IMR-90 (cell line): ENCODE measurements around the gene BTF3. TPM values are rescaled to one million over a fixed set of nuclear protein-coding genes. Genes with fewer than 3 reads are reported as not detected.

ENCODE experiments used
- ATAC-seq: fragments of 200-7000 bp; cut with Tn5 transposase; 2 replicates; pipeline ENCODE4 v1.9.1; 2020; ENCODE audit warnings: low read depth, mild to moderate bottlenecking, moderate library complexity
- BruUV-seq: library from RNA; stranded (reverse); fragments of 400-500 nt; replicated peaks from 2 replicates; lab custom pipeline; 2021; lab: Mats Ljungman, UMichigan
- CTCF ChIA-PET: fragments of 300-600 bp; formaldehyde crosslinking; extraction: SDS; loops from one replicate; lab custom pipeline; 2021; ENCODE audit warnings: antibody characterized with exemption; lab: Yijun Ruan, JAX
- POLR2A ChIA-PET: fragments of 300-600 bp; sonication (Branson Sonifier 250); formaldehyde crosslinking; loops from one replicate; lab custom pipeline; 2022; ENCODE audit warnings: antibody characterized with exemption; ENCODE audit not compliant: unreplicated experiment; lab: Charles Lee
- DNase-seq: peaks from one replicate; pipeline ENCODE4 v3.0.0; 2013
- H2AFZ ChIP-seq: replicated peaks from 2 replicates; pipeline ENCODE3; 2013; ENCODE audit warnings: low read length, mild to moderate bottlenecking; ENCODE audit not compliant: poor library complexity
- H2AK5ac ChIP-seq: 2 replicates; pipeline ENCODE4 v1.6.1; 2013; ENCODE audit warnings: low read depth, low read length, inconsistent platforms
- H2AK9ac ChIP-seq: replicated peaks from 2 replicates; pipeline ENCODE3; 2013; ENCODE audit warnings: mild to moderate bottlenecking, low read depth, low read length, moderate library complexity; ENCODE audit not compliant: poor library complexity
- H2BK120ac ChIP-seq: 2 replicates; pipeline ENCODE4 v1.6.1; 2013; ENCODE audit warnings: low read depth, low read length, inconsistent platforms
- H2BK15ac ChIP-seq: 3 replicates; pipeline ENCODE4 v1.6.1; 2013; ENCODE audit warnings: low read depth, low read length, inconsistent platforms
- H2BK20ac ChIP-seq: 2 replicates; pipeline ENCODE4 v1.6.1; 2013; ENCODE audit warnings: low read depth, mild to moderate bottlenecking, inconsistent platforms, low read length, moderate library complexity
- H2BK5ac ChIP-seq: 2 replicates; pipeline ENCODE4 v1.6.1; 2013; ENCODE audit warnings: mild to moderate bottlenecking, low read depth, low read length, inconsistent platforms; ENCODE audit not compliant: poor library complexity, severe bottlenecking
- H3K14ac ChIP-seq: replicated peaks from 2 replicates; pipeline ENCODE4 v1.6.1; 2013; ENCODE audit warnings: low read depth, low read length, inconsistent platforms
- H3K18ac ChIP-seq: 2 replicates; pipeline ENCODE4 v1.6.1; 2013; ENCODE audit warnings: low read depth, low read length, control low read depth
- H3K23ac ChIP-seq: 2 replicates; pipeline ENCODE4 v1.6.1; 2013; ENCODE audit warnings: low read depth, low read length, inconsistent platforms
- H3K27ac ChIP-seq: 2 replicates; pipeline ENCODE4 v1.5.1; 2013; ENCODE audit warnings: mild to moderate bottlenecking, control low read depth, low read length; ENCODE audit not compliant: insufficient read depth
- H3K27me3 ChIP-seq: 2 replicates; pipeline ENCODE4 v1.6.1; 2013; ENCODE audit warnings: low read length; ENCODE audit not compliant: control insufficient read depth, insufficient read depth
- H3K36me3 ChIP-seq: 2 replicates; pipeline ENCODE4 v1.6.1; 2013; ENCODE audit warnings: low read length, mixed read lengths; ENCODE audit not compliant: control insufficient read depth, insufficient read depth
- H3K4ac ChIP-seq: 2 replicates; pipeline ENCODE4 v1.6.1; 2013; ENCODE audit warnings: low read depth, low read length, inconsistent platforms
- H3K4me1 ChIP-seq: 2 replicates; pipeline ENCODE4 v1.6.1; 2013; ENCODE audit warnings: low read length, mixed read lengths; ENCODE audit not compliant: control insufficient read depth, insufficient read depth
- H3K4me2 ChIP-seq: 2 replicates; pipeline ENCODE4 v1.6.1; 2013; ENCODE audit warnings: low read depth, mild to moderate bottlenecking, control low read depth, low read length, moderate library complexity
- H3K4me3 ChIP-seq: 2 replicates; pipeline ENCODE4 v1.5.1; 2013; ENCODE audit warnings: low read depth, mild to moderate bottlenecking, control low read depth, low read length, moderate library complexity; ENCODE audit not compliant: insufficient read depth
- H3K56ac ChIP-seq: 2 replicates; pipeline ENCODE4 v1.6.1; 2013; ENCODE audit warnings: low read length, inconsistent platforms; ENCODE audit not compliant: insufficient read depth; ENCODE audit errors: extremely low read depth
- H3K79me1 ChIP-seq, 2 experiments: 2 replicates each; pipeline ENCODE4 v1.6.1; 2013; ENCODE audit warnings: low read length in 2 of 2, inconsistent platforms in 1 of 2, low read depth in 1 of 2
- H3K9ac ChIP-seq: 2 replicates; pipeline ENCODE4 v1.6.1; 2013; ENCODE audit warnings: low read depth, low read length, control low read depth
- H3K9me1 ChIP-seq: 2 replicates; pipeline ENCODE4 v1.6.1; 2013; ENCODE audit warnings: low read length, inconsistent platforms; ENCODE audit not compliant: insufficient read depth
- H3K9me3 ChIP-seq: 2 replicates; pipeline ENCODE4 v1.6.1; 2013; ENCODE audit warnings: low read length; ENCODE audit not compliant: control insufficient read depth, insufficient read depth
- H4K20me1 ChIP-seq: 2 replicates; pipeline ENCODE4 v1.6.1; 2013; ENCODE audit warnings: low read length, inconsistent platforms; ENCODE audit not compliant: insufficient read depth
- H4K5ac ChIP-seq: 2 replicates; pipeline ENCODE4 v1.6.1; 2013; ENCODE audit warnings: mild to moderate bottlenecking, low read depth, low read length, control low read depth
- H4K8ac ChIP-seq, 2 experiments: 2 replicates each; pipeline ENCODE4 v1.6.1; 2013; ENCODE audit warnings: low read depth in 2 of 2, low read length in 2 of 2, control low read depth in 1 of 2, inconsistent platforms in 1 of 2
- H4K91ac ChIP-seq: 2 replicates; pipeline ENCODE4 v1.6.1; 2013; ENCODE audit warnings: low read depth, low read length, inconsistent platforms; ENCODE audit not compliant: insufficient read depth
- BHLHE40 ChIP-seq: fragments of 150-350 bp; IDR thresholded peaks from 2 replicates; pipeline ENCODE4 v1.6.1; 2016; ENCODE audit warnings: mild to moderate bottlenecking, low read depth, low read length
- CEBPB ChIP-seq: IDR thresholded peaks from 2 replicates; pipeline ENCODE4 v1.6.1; 2012; ENCODE audit warnings: low read depth, low read length, improper control_type of control experiment
- CHD1 ChIP-seq: IDR thresholded peaks from 2 replicates; pipeline ENCODE4 v1.6.1; 2012; ENCODE audit warnings: low read depth, low read length, improper control_type of control experiment
- CTCF ChIP-seq: conservative IDR thresholded peaks from 2 replicates; pipeline ENCODE4 v1.5.1; 2012; ENCODE audit warnings: mild to moderate bottlenecking, low read depth, low read length, improper control_type of control experiment
- FOS ChIP-seq: fragments of 150-350 bp; IDR thresholded peaks from 2 replicates; pipeline ENCODE4 v1.6.1; 2016; ENCODE audit warnings: low read depth, low read length
- MAFK ChIP-seq: IDR thresholded peaks from 2 replicates; pipeline ENCODE4 v1.6.1; 2012; ENCODE audit warnings: low read depth, low read length, improper control_type of control experiment
- MAZ ChIP-seq: IDR thresholded peaks from 2 replicates; pipeline ENCODE4 v1.6.1; 2012; ENCODE audit warnings: low read depth, mild to moderate bottlenecking, low read length, improper control_type of control experiment, moderate library complexity, borderline replicate concordance
- MXI1 ChIP-seq: IDR thresholded peaks from 2 replicates; pipeline ENCODE4 v1.6.1; 2012; ENCODE audit warnings: low read depth, mild to moderate bottlenecking, low read length, moderate library complexity, borderline replicate concordance
- NFE2L2 ChIP-seq: fragments of 150-350 bp; IDR thresholded peaks from 2 replicates; pipeline ENCODE4 v1.6.1; 2016; ENCODE audit warnings: low read depth, mild to moderate bottlenecking, low read length
- POLR2A ChIP-seq: IDR thresholded peaks from 2 replicates; pipeline ENCODE4 v1.6.1; 2012; ENCODE audit warnings: mild to moderate bottlenecking, low read depth, low read length
- RAD21 ChIP-seq: IDR thresholded peaks from 2 replicates; pipeline ENCODE4 v1.6.1; 2012; ENCODE audit warnings: low read length, improper control_type of control experiment
- RCOR1 ChIP-seq: IDR thresholded peaks from 2 replicates; pipeline ENCODE4 v1.6.1; 2012; ENCODE audit warnings: mild to moderate bottlenecking, low read length, improper control_type of control experiment; ENCODE audit not compliant: insufficient replicate concordance
- RFX5 ChIP-seq: IDR thresholded peaks from 2 replicates; pipeline ENCODE4 v1.8.0; 2012; ENCODE audit warnings: low read depth, mild to moderate bottlenecking, low read length, moderate library complexity
- SMC3 ChIP-seq: fragments of 150-350 bp; IDR thresholded peaks from 2 replicates; pipeline ENCODE4 v1.6.1; 2016; ENCODE audit warnings: low read depth, mild to moderate bottlenecking, antibody characterized with exemption, low read length, moderate library complexity
- dilution Hi-C: fragments of 300-500 bp; cut with HindIII; formaldehyde crosslinking; loops from one replicate; pipeline ENCODE4 v1.14.3; 2018; ENCODE audit warnings: low sequenced_read_pairs; ENCODE audit not compliant: unreplicated experiment
- in situ Hi-C: fragments of 300-500 bp; cut with MboI; formaldehyde crosslinking; loops from 3 replicates; pipeline ENCODE4 v1.14.3; 2019; ENCODE audit warnings: low sequenced_read_pairs, inconsistent platforms, mixed read lengths
- intact Hi-C: fragments of 100-400 bp; cut with micrococcal nuclease; formaldehyde crosslinking; loops from 2 replicates; pipeline ENCODE4 v1.10.0; 2022
- polyA plus RNA-seq, 3 experiments: library from polyadenylated mRNA; depleted of rRNA; stranded (reverse); fragments of >200 nt; gene quantifications; 2 replicates each; pipeline ENCODE4 v1.2.3, GENCODE V29; 2012; ENCODE audit warnings: low replicate concordance in 1 of 3
- total RNA-seq: library from RNA; depleted of rRNA; stranded (reverse); fragments of >200 nt; gene quantifications from 2 replicates; pipeline ENCODE4 v1.2.3, GENCODE V29; 2012
- TF ChIP-seq, protein P1 (sequence below): fragments of 150-350 bp; IDR thresholded peaks from 2 replicates; pipeline ENCODE4 v1.6.1; 2017; ENCODE audit warnings: mild to moderate bottlenecking, antibody characterized with exemption, low read length, low read depth
- TF ChIP-seq, protein P2 (sequence below): fragments of 150-350 bp; IDR thresholded peaks from 2 replicates; pipeline ENCODE4 v1.6.1; 2016; ENCODE audit warnings: low read depth, mild to moderate bottlenecking, low read length, moderate library complexity, borderline replicate concordance

Gene BTF3
- total and polyA plus RNA-seq, 2 of the 4 experiments (the other 2 are of a cell fraction): 225 to 443 TPM

DNA sequence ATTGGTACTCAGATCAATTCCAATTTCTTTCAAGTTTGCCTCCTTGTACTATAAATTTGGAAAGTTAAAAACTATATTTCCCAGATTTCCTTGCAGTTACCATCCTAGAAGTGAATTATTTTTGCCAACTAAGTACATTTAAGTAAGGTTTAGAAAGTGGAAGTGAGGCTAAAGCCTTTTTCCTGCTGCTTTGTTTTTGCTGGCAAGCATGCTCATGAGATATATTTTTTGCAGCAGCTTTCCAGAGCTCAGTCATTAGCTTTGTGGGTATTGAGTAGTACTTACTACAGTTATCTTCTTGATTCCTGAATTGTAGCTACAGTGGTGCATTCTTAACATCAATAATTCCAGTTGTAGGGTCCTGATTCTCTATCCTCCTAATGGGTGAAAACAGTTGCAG lies 3.5 kb upstream of the BTF3 start:
- peaks cover 2% of the 10 kb centered on the region; the same call in 1 of the 2 replicates for H3K4me1 ChIP-seq
- no peaks in the 10 kb centered on the region for H3K9me1 ChIP-seq
- H3K27me3 ChIP-seq: peaks cover 1% of the 10 kb centered on the region; the same call in 1 of the 2 replicates
- H3K9ac ChIP-seq: no peak overlapping the region
- ChIA-PET CTCF (no interaction called here), POLR2A (no interaction called here)
- H3K27ac ChIP-seq: no peak overlapping the region
- no peak overlapping the region for H3K4me3 ChIP-seq
- no peak overlapping the region for H3K4me2 ChIP-seq
- no peak for ATAC-seq
- H2BK15ac ChIP-seq: no peak overlapping the region
- no peak overlapping the region for H3K4ac ChIP-seq
- peaks cover 1% of the 10 kb centered on the region; the same call in 1 of the 2 replicates for H4K20me1 ChIP-seq
- no peak overlapping the region for H2BK5ac ChIP-seq
- no peak overlapping the region for H2AFZ ChIP-seq
- H3K18ac ChIP-seq: no peak overlapping the region
- H4K91ac ChIP-seq: no peak overlapping the region
- no peak overlapping the region for H2BK120ac ChIP-seq
- in situ Hi-C loops (no loop called here), intact Hi-C loops (no loop called here), dilution Hi-C loops (no loop called here)
- H4K5ac ChIP-seq: no peak overlapping the region
- H2AK5ac ChIP-seq: no peak overlapping the region
- no TSS peak for BruUV-seq
- TF ChIP-seq MAZ (no peak), MXI1 (no peak), CEBPB (no peak), RFX5 (no peak), BHLHE40 (no peak), SMC3 (no peak), CHD1 (no peak), NFE2L2 (no peak), POLR2A (no peak), MAFK (no peak), RAD21 (no peak), RCOR1 (no peak), FOS (no peak), CTCF (no peak)
- TF ChIP-seq, protein P1, sequence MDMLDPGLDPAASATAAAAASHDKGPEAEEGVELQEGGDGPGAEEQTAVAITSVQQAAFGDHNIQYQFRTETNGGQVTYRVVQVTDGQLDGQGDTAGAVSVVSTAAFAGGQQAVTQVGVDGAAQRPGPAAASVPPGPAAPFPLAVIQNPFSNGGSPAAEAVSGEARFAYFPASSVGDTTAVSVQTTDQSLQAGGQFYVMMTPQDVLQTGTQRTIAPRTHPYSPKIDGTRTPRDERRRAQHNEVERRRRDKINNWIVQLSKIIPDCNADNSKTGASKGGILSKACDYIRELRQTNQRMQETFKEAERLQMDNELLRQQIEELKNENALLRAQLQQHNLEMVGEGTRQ: no peak
- TF ChIP-seq, protein P2, sequence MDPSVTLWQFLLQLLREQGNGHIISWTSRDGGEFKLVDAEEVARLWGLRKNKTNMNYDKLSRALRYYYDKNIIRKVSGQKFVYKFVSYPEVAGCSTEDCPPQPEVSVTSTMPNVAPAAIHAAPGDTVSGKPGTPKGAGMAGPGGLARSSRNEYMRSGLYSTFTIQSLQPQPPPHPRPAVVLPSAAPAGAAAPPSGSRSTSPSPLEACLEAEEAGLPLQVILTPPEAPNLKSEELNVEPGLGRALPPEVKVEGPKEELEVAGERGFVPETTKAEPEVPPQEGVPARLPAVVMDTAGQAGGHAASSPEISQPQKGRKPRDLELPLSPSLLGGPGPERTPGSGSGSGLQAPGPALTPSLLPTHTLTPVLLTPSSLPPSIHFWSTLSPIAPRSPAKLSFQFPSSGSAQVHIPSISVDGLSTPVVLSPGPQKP: no peak
- H4K8ac ChIP-seq: no peak overlapping the region
- H3K36me3 ChIP-seq: no peaks in the 10 kb centered on the region
- peaks cover 0 to 16% of the 10 kb centered on the region in 2 experiments; a peak in 2 of 4 replicates for H3K79me1 ChIP-seq
- DNase-seq: no peak
- H3K14ac ChIP-seq: no peak overlapping the region
- H3K9me3 ChIP-seq: no peaks in the 10 kb centered on the region
- no peak overlapping the region for H3K23ac ChIP-seq
- no peak overlapping the region for H2AK9ac ChIP-seq
- no peak overlapping the region for H2BK20ac ChIP-seq
- H3K56ac ChIP-seq: no peak overlapping the region
